Central memory CD4-positive, alpha-beta T cell (primary cell): ENCODE measurements around the gene DRC7.

Experiments used
- DNase-seq: peaks from one replicate; pipeline ENCODE4 v3.0.0; 2022
- total RNA-seq, 3 experiments: gene quantifications; one replicate each; lab custom pipeline; 2026; lab: John Stamatoyannopoulos, UW

Gene DRC7, protein sequence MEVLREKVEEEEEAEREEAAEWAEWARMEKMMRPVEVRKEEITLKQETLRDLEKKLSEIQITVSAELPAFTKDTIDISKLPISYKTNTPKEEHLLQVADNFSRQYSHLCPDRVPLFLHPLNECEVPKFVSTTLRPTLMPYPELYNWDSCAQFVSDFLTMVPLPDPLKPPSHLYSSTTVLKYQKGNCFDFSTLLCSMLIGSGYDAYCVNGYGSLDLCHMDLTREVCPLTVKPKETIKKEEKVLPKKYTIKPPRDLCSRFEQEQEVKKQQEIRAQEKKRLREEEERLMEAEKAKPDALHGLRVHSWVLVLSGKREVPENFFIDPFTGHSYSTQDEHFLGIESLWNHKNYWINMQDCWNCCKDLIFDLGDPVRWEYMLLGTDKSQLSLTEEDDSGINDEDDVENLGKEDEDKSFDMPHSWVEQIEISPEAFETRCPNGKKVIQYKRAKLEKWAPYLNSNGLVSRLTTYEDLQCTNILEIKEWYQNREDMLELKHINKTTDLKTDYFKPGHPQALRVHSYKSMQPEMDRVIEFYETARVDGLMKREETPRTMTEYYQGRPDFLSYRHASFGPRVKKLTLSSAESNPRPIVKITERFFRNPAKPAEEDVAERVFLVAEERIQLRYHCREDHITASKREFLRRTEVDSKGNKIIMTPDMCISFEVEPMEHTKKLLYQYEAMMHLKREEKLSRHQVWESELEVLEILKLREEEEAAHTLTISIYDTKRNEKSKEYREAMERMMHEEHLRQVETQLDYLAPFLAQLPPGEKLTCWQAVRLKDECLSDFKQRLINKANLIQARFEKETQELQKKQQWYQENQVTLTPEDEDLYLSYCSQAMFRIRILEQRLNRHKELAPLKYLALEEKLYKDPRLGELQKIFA
- total RNA-seq: 0 reads per million in 3 experiments

DNA sequence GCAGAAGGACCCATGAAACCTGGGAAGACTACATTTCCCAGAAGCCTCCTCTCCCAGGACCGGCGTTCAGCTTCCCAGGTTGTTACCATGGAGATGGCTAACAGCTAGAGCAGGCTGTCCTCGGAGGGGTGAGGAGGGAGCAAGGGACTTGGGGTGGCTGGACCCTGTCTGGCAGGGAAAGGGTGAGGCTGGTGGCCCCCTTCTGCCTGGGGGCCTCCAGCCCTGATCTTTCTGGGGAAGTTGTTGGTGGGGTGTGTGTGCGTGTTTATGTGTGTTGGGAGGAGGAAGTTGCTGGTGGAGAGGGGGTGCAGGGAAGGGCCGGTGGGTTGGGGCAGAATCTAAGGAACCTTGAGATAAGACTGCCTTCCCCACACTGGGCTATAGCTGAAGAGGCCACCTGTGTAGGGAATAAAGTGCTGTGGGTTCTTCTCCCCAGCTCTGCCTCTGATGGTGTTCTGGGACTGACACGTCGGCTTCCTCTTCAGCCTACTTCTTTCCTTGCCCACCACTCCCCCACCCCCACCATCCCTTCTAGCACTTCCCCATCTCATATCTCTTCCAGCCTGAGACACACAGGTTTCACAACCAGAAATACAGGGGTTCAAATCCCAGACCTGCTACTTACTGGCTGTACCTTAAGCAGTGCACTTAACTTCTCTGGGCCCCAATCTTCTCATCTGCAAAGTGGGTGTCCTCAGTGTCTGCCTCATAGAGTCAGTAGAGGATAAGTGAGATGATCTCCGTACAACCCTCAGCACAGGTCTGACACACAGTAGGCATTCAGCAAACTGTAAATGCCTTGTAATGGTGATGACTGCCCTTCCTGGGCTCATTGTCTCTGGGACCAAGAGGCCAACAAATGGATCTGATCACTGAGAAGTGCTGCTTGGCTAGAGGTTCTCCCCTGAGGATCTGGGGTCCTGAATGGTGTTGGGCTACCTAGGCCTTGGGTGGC, at the start of gene DRC7:
TSS of gene DRC7 (plus strand) at position 82 of the 955 bp plus-strand sequence. CDS start 3,144 bp downstream, outside the sequence.
- DNase-seq: no peak

DNA sequence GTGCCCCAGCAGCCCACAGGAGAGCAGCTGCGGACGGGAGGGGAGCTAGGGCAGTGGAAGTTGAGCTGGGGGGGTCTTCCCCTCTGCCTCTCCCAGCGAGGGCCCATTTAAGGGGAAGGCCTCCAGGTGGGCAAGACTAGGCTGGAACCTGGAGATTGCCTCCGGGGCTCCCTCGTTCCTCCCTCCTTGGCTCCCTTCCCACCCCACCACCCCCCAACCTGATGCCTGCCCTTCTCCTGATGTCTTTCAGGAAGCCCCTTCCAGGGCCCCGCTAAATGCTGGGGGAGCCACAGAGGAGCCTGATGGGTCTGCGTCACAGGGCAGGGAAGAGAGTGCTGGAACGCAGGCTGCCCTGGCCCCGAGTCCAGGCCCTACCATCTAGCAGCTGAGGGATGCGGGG, 49.4 kb upstream of the DRC7 start:
- DNase-seq: no peak

DNA sequence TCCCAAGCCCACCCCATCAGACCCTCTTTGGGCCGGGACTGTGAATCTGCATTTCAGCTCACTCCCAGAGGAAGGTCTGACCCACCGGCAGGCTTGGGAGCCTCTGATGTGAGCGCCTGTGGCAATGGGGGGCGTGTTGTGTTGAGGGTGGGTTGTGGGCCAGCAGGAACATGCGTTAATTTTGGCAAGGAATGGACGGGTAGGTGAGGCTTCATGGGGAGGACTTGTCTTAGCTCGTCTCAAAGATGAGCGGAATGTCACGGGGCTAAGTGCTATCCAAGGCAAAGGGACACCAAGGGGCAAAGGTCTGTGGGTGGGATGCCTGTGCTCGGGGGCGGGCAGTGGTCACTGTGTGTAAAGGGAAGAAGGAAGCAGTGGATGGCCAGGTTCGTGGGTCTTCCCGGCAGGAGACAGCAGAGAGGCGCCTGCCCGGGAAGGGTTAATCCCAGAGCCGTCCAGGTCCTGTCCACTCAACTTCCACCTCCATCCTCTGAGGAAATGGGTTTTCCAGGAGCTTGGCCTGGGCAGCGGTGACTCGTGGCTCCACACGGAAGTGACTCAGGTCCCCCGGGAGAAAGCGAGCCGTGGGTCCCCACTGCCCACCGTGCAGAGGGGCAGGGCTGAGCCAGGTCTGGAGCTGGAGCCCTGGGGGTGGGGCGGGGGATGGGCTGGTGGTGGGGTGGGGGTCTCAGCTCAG, 48.8 kb upstream of the DRC7 start:
- DNase-seq: no peak

DNA sequence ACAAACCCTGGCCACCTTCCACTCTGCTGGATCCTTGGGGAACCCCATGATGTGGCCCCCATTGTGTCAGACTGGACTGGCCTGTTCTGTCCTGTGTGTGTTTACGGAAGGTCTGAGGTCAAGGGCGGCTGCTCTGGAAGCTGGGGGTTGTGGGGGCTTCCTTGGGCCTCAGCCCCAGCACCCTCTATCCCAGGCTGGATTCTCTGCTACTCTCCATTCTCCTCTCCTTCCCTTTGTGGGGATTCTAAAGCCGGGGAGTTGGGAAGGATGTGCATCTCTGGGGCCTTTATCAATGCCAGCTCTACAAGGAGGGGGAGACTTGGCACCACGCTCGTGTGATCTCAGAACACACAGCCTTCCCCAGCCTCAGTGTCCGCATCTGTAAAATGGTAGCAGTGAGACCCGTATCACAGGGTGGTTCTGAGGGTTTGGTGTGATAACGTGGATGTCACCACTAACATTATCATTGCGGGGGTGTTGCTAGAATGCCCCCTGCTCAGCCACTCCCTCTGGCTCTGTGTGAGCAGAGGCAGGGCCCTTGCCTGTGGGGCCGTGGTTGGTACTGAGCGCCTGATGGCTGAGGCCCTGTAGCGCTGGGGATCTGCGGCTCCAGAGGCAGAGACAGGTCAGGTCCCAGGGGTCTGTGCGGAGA, 48.1 kb upstream of the DRC7 start:
- DNase-seq: no peak

DNA sequence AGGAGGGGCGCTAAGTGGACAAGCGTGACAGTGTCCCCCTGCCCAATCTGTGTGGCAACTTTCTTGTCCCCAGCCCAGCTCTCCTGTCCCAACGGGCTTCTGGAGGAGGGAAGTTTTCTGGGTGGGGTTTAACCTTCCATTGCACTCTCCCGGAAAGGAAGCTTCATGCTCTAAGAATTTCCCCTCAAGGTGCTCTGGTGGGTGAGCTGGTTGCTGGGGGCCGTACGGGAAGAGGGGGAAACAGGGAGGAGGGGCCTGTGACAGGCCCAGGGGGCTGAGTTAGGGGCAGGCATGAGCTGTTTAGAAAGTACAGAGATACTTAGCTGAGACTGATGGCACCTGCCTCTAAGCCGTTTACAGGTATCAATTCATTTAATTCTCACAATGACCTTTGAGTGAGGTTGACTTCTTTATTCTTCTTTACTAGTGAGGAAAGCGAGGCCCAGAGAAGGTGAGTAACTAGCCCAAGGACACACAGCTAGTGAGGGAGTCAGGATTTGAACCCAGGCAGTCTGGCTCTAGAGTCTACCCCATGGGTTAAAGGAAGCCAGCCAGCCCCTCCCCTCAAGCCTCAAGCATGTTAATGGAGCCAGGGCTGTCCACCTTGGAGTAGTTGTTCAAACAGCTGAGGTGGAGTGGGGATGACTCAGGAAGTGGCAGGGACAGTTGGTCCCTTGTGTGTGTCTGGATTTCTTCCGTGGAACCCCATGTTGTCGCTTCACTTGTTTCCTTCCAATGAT, 47.3 kb upstream of the DRC7 start:
- DNase-seq: no peak

DNA sequence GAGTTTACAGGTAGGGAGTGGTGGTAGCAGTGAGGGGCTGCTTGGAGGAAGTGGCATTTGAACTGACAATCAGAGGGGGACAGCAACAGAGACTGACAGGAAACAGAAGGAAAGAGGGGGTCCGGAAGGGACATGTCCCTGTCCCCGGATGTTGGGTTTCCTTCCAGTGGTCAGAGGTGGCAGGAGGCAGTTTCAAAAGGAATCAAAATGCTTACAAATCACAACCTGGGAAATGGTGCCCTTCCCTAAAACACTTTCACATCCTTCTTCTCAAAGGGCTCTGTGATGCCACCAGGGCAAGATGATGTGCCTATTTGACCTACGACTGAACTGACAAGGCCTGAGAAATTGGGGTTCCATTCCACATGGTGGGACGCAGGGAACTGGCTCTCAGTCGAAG, 46.5 kb upstream of the DRC7 start:
- DNase-seq: no peak

DNA sequence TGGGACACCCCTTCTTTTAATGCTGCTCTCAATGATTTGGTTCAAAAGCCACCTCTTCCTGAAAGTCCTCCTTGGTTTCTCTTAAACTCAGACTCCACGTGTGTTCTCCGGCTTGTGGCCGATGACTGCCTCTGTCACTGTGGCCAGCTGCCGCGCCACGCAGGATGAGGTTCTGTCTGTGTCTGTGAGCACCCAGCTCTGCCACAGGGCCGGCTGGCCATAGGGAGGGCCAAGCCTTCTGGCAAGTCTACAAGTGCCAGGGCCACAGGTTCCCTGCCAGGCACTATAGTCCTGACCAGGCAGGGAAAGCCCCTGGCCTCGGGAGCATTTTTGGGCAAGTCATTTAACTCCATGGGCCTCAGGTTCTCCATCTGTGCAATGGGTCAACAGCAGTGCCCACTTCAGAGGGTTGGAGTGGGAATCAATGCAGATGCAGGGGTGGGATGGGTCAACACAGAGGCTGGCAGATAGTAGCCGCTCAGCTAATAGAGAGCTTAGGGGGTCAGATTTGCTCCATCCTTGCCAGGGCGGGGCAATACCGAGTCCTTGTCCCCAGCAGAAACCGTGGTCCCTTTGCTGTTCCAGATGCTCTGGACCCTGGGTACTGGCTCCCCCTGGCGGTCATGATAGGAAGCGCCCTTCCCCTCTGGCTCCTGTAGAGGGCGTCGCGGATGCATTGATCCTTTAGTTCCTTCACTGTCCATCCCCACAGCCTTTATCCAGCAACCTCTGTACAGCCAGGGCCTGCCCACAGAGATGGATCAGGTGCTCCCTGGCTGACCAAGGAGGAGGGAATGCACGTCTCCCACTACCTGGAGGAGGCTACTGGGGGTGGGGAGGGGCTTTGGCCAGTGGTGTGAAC, 45.8 kb upstream of the DRC7 start:
- peak; percentile 76 for DNase-seq

DNA sequence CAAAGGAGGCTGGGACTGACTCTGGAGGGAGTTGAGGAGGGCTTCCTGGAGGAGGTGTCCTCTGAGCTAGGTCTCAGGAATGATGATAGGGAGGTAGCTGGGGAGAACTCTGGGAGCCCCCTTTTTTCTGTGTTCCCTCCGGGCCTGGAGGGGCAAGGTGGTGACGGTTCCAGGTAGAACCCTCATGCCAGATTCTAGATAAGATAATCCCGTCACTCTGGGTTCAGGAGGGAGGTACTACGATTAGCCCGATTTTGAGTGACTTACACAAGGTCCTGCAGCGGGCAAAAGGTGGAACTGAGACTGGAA, 45.2 kb upstream of the DRC7 start:
- DNase-seq: peak; percentile 8

DNA sequence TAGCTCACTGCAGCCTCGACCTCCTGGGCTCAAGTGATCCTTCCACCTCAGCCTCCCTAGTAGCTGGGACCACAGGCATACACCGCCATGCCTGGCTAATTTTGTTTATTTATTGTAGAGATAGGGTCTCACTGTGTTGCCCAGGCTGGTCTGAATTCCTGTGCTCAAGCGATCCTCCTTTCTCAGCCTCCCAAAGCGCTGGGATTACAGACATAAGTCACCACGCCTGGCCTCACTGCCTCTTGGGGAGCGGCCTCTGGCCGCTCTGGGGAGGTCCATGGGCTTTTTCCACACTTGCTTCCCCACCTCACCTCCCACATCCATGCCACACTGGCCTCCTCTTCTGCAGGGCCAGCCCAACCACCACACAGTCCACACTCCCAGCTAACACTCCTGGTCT, 44.8 kb upstream of the DRC7 start:
- DNase-seq: no peak

DNA sequence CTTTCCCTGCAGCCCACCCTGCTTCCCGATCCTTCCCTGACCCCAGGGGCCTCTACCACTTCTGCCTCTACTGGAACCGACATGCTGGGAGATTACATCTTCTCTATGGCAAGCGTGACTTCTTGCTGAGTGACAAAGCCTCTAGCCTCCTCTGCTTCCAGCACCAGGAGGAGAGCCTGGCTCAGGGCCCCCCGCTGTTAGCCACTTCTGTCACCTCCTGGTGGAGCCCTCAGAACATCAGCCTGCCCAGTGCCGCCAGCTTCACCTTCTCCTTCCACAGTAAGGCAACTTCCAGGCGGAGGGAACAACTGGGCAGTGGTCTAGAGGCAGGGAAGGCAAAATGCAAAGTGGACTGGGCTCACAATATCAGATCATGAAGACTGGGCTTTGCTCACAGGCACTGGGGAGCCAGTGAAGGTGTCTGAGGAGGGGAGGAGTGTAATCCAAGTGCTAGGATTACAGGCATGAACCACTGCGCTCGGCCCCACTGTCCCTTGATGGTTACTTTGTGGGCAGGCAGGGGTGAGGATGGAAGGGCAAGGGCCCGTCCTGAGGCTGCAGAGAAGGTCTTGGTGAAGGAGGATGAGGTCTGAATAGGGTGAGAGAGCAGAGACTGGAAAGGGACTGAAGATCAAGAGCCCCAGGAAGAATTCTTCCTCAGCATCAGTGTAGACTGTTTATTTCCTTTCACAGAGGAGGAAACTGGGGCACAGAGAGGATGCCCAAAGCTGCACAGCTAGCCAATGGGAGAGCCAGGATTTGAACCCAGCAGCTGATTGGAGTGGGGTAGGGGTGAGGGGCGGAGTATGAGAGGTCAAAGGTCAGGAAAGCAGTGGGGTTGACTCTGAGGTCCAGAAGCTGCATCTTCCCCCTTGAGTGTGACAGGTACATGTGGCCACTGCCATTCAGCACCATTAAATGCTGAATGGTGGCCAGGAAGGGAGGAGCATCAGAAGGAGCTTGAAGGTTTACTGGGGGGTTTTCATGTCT, 43.0 kb upstream of the DRC7 start:
- DNase-seq: peak; percentile 43

DNA sequence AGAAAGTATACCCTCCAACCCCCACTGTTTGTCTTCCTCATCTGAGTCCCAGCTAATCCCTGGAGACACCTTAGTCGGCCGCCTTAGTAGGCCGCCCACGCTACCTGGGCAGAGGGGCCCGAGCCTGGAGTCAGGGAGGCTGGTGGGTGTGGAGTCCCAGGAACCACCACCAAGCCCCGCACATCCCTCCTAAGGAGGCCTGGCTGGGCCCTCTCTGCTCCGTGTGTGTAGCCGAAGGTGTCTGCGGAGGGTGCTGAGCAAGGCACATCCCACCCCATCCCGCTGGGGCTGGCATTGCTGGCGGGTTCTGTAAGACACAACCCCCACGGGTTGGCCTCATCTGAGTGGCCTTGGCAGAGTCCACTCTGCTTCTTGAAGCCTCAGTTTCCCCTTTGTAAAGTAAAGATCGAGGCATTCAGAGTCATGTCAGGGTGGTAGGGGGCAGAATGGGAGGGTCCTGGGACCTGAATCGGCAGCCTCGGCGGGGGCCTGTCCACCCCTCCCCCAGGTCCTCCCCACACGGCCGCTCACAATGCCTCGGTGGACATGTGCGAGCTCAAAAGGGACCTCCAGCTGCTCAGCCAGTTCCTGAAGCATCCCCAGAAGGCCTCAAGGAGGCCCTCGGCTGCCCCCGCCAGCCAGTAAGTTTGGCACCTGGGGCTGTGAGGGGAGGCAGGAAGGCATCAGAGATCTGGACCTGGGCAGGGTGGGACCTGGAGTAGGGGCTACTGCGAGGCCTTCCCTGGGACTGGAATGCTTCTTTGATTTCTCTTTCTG, 41.7 kb upstream of the DRC7 start:
- DNase-seq: no peak

DNA sequence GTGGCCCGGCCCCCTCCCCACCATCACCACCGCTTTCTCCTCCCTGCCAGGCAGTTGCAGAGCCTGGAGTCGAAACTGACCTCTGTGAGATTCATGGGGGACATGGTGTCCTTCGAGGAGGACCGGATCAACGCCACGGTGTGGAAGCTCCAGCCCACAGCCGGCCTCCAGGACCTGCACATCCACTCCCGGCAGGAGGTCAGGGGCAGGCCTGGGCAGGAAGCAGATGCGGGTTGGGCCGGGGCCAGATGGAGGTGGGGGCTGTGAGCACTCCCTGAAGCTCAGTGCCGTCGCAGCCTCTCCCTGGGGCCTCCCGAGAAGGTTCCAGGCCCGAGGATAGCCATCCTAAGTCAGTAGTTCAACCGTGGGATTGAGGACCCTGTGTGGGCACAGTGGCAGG, 40.7 kb upstream of the DRC7 start:
- DNase-seq: no peak

DNA sequence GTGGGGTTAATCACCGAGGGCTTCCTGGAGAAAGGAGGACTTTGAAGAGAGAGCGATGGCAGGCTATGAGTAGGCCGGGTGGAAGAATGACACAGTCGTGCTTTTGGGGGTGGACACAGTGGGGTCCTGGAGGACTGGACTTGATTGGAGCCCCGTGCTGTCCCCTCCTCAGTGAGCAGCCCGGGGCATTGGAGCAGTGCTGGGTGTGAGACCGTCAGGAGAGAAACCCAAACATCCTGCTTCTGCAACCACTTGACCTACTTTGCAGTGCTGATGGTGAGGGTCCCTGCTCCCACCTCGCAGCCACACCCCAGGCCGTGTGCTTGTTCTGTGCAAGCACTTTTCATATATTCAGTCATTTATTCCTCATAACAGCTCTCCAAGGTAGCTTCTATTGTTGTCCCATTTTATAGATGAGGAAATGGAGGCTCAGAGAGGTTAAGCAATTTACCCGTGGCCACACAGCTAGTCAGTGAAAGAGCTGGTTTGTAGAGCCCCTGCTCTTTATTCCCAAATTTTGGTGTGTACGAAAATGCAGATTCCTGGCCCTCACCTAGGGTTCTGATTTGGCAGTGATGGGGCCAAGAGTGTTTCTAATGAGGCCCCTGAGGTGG, 38.2 kb upstream of the DRC7 start:
- DNase-seq: no peak

DNA sequence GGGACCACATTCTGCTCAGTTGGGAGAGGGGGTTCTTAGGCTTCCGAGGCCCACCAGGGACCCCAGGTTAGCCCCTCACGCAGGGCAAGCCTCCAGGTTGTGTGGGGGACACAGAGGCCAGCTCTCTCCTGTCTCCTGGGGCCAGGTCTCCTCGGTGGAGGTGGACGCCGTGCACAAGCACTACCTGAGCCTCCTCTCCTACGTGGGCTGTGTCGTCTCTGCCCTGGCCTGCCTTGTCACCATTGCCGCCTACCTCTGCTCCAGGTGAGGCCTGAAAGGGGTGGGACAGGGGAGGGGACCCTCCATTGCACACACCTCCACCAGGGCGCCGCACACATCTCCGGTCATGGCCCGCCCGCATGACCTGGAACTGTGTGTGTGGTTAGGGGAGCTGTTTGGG, 37.4 kb upstream of the DRC7 start:
- DNase-seq: no peak

DNA sequence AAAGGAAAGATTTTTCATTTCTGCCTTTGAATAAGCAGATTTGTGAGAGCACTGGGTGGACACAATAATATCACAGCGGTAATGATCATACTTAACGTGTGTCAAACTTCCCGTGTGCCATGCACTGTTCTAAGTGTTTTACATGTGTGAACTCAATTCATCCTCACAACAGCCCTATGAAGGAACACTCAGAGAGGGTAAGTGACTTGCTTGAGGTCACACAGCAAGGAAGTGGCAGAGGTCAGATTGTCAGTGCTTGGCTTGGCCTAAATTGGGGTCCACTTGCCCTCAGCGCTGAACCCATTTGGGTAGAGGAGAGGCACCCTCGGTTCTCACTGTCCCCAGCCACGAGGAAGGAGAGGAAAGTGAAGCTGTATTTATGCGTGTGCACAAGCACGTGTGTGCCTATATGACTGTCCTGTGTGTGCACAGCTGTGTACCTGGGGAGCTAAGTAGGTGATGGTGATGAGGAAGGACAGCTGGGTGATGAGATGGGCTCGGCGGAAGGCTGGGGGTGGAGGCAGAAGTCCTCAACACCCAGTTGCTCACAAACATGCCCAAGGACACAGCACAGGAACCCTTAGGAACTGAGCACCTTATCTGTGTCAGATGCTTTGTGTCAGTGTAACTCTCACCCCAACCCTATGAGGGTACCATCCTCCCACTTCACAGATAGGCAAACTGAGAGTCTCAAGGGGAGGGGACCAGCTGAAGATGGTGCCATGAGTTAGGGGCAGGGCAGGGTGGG, 36.3 kb upstream of the DRC7 start:
- no peak for DNase-seq

DNA sequence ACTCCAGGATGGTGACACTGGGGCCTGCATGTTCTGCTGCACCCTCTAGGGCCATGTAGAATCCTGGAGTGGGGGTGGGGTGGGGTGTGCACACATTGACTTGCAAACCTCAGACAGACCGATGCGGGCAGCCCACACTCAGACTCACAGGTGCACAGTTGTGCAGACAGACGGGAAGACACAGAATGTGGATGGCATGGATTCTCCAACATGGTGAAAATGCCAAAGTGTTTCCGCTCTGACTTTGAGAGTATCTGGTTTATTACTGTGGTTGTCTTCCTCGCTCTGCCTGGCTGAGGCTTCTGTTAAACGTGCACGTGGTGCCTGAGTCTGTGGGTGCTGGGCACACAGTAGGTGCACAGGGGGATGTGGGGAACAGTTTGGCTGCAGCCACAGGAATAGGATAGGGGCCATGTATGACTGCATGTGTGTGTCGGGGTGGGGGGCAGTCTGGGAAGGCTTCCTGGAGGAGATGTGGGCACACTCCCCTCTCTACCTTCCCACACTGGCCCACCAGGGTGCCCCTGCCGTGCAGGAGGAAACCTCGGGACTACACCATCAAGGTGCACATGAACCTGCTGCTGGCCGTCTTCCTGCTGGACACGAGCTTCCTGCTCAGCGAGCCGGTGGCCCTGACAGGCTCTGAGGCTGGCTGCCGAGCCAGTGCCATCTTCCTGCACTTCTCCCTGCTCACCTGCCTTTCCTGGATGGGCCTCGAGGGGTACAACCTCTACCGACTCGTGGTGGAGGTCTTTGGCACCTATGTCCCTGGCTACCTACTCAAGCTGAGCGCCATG, 35.5 kb upstream of the DRC7 start:
- no peak for DNase-seq
